Measurements from ENCODE around the gene KCNJ16. TPM values are rescaled to one million over a fixed set of nuclear protein-coding genes. Genes with fewer than 3 reads are reported as not detected.

Gene KCNJ16
- total RNA-seq, 1 donor from 2014 or later: 0.27 TPM

DNA sequence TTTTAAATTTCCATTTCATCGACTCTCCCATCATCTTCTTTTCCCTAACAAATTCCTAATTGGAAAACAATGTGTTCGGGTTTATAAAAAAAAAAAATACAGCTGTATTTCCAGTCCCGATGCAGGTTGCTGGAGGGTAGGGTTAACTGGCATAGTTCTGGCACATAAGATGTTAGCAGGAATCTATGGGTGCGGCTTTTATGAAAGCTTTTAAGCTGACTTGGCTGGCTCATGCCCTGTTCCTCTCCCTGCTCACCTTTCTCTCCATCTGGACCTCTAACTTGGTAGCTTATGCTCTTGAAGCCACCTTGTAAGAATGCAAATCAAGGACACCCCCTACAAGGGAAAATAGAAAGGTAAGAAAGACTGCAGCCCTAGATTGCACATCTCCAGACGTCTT is 61.1 kb downstream of the KCNJ16 start:
- Mint-ChIP-seq H3K27ac (ENCODE audit: unreplicated experiment) (no peak overlapping the region), H3K4me3 (ENCODE audit: unreplicated experiment) (no peak overlapping the region), H3K9me3 (ENCODE audit: unreplicated experiment) (no peaks in the 10 kb centered on the region), H3K27me3 (ENCODE audit: unreplicated experiment) (no peaks in the 10 kb centered on the region), H3K4me1 (ENCODE audit: low read depth, unreplicated experiment) (peaks cover 5% of the 10 kb centered on the region), H3K36me3 (ENCODE audit: unreplicated experiment) (no peaks in the 10 kb centered on the region)
- DNase-seq: no peak
- TF ChIP-seq, protein P1, sequence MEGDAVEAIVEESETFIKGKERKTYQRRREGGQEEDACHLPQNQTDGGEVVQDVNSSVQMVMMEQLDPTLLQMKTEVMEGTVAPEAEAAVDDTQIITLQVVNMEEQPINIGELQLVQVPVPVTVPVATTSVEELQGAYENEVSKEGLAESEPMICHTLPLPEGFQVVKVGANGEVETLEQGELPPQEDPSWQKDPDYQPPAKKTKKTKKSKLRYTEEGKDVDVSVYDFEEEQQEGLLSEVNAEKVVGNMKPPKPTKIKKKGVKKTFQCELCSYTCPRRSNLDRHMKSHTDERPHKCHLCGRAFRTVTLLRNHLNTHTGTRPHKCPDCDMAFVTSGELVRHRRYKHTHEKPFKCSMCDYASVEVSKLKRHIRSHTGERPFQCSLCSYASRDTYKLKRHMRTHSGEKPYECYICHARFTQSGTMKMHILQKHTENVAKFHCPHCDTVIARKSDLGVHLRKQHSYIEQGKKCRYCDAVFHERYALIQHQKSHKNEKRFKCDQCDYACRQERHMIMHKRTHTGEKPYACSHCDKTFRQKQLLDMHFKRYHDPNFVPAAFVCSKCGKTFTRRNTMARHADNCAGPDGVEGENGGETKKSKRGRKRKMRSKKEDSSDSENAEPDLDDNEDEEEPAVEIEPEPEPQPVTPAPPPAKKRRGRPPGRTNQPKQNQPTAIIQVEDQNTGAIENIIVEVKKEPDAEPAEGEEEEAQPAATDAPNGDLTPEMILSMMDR (IDR thresholded peaks at IDR 0.05; ENCODE audit: partially characterized antibody, unreplicated experiment): no peak

DNA sequence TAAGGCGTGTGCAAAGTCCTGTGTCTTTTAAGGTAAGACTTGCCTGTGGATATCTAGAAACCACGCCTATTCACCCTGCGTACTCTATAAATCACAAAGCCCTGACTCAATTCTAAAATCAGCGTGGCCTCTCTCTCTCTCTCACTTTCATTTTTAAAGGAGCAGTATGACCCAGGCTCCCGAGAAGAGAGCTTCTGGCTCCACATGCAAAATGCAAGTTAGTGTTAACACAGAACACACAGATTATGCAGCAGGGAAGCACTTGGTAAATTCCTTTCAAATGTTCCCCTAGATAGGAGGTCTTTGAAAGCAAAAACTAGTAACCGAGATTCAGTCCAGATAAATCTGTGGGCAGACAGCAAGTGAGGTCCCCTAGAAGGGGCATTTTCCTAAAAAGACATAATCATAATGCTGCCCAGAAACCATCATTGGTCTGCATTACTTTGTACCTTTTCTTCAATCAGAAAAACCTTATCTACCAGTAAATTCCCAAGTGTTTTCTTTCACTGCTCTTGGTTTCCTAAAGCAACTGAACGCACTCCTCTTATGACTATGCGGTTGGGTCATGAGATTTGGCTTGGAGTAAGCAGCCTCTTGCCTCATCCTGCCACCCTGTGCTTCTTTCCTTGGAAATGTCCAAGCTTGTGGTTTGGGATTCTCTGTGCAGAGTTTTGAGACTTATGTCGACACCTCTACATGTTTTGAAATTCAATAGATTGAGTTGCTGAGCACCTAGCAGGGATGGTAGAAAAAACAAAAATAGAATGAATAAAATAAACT is 62.6 kb downstream of the KCNJ16 start:
- TF ChIP-seq, protein P1 (IDR thresholded peaks at IDR 0.05; ENCODE audit: partially characterized antibody, unreplicated experiment): no peak
- Mint-ChIP-seq H3K36me3 (ENCODE audit: unreplicated experiment) (no peaks in the 10 kb centered on the region), H3K4me1 (ENCODE audit: low read depth, unreplicated experiment) (peaks cover 5% of the 10 kb centered on the region), H3K9me3 (ENCODE audit: unreplicated experiment) (no peaks in the 10 kb centered on the region), H3K4me3 (ENCODE audit: unreplicated experiment) (no peak overlapping the region), H3K27me3 (ENCODE audit: unreplicated experiment) (no peaks in the 10 kb centered on the region), H3K27ac (ENCODE audit: unreplicated experiment) (no peak overlapping the region)
- no peak for DNase-seq

DNA sequence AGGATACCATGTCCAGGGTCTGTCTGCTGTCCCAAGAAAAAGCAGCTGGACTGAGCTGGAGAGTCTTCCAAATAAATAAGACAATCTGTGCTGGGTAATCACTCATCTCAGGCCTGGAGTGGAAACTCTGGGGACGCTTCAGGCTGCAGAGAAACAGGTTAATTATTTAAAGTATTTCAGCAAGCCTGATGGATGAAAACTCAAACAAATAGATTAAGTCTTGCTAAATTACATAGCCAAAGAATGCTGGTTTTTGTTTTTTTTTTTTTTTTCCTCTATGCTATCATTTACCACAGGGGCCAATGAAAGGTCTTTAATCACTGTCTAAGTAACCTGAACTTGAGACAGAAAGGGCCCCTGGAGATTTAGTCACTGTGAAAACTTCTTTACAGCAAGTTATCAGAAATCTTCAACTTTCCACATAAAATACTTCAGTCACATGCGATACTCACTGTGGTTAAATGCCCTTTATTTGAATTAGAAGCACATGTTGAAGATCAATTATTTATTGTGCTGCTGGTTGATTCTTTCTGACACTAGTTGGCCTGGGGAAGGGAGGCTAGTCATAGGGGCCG is 63.4 kb downstream of the KCNJ16 start:
- H3K27ac Mint-ChIP-seq (ENCODE audit: unreplicated experiment): no peak overlapping the region
- H3K4me1 Mint-ChIP-seq (ENCODE audit: low read depth, unreplicated experiment): peaks cover 5% of the 10 kb centered on the region
- H3K9me3 Mint-ChIP-seq (ENCODE audit: unreplicated experiment): no peaks in the 10 kb centered on the region
- no peak for DNase-seq
- no peaks in the 10 kb centered on the region for H3K36me3 Mint-ChIP-seq (ENCODE audit: unreplicated experiment)
- TF ChIP-seq, protein P1 (IDR thresholded peaks at IDR 0.05; ENCODE audit: partially characterized antibody, unreplicated experiment): no peak
- no peaks in the 10 kb centered on the region for H3K27me3 Mint-ChIP-seq (ENCODE audit: unreplicated experiment)
- no peak overlapping the region for H3K4me3 Mint-ChIP-seq (ENCODE audit: unreplicated experiment)

DNA sequence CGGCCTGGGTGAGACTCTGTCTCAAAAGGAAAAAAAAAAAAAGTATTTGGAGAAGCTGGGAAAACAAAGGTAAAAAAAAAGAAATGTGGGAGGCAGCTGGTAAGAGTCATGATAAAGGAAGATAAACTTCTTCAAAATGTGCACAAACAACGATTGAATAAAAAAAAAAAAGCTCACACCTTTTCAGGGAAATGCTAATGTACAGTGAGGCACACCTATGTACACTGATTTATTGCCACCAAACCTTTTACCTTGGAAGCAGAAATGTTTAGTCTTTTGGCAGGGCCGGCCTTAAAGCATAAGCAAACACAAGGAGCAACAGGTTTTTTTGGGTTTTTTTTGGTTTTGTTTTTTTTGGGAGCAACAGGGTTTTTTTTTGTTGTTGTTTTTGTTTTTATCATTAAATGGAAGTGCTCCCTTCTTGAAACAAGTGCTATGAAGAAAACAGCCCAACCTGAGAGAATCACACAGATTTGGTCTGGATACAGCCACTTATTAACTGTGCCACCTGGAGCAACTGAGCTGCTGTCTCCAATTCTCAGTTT is 64.5 kb downstream of the KCNJ16 start:
- H3K36me3 Mint-ChIP-seq (ENCODE audit: unreplicated experiment): no peaks in the 10 kb centered on the region
- no peak overlapping the region for H3K27ac Mint-ChIP-seq (ENCODE audit: unreplicated experiment)
- H3K4me3 Mint-ChIP-seq (ENCODE audit: unreplicated experiment): no peak overlapping the region
- TF ChIP-seq, protein P1 (IDR thresholded peaks at IDR 0.05; ENCODE audit: partially characterized antibody, unreplicated experiment): no peak
- H3K27me3 Mint-ChIP-seq (ENCODE audit: unreplicated experiment): no peaks in the 10 kb centered on the region
- peaks cover 5% of the 10 kb centered on the region for H3K4me1 Mint-ChIP-seq (ENCODE audit: low read depth, unreplicated experiment)
- H3K9me3 Mint-ChIP-seq (ENCODE audit: unreplicated experiment): no peaks in the 10 kb centered on the region
- no peak for DNase-seq
